GM18873 (cell line): ENCODE data around the gene C13orf46.
"Not testable (repeated sequence)": the region's sequence is repeated elsewhere in the genome, so short reads cannot be mapped to it uniquely, and the experiment has no call there.

Experiments
- ATAC-seq: cut with Tn5 transposase; IDR thresholded peaks from one replicate; pipeline ENCODE4 v1.9.1; 2021; ENCODE audit warnings: mild to moderate bottlenecking, moderate library complexity, moderate number of reproducible peaks; ENCODE audit not compliant: unreplicated experiment, low FRiP score

The C13orf46 gene

GRCh38 chr13:113973218-113974164 lies at the start of gene C13orf46:
TSS of gene C13orf46 (minus strand) at chr13:113974076. CDS start at chr13:113973997, 79 bp downstream.
- no peak for ATAC-seq

- no peak for ATAC-seq
Measured at GRCh38 chr13:114022876-114023275, 49.0 kb upstream of the C13orf46 start.

GRCh38 chr13:114022309-114022669 lies 48.4 kb upstream of the C13orf46 start:
- ATAC-seq: no peak

DNA sequence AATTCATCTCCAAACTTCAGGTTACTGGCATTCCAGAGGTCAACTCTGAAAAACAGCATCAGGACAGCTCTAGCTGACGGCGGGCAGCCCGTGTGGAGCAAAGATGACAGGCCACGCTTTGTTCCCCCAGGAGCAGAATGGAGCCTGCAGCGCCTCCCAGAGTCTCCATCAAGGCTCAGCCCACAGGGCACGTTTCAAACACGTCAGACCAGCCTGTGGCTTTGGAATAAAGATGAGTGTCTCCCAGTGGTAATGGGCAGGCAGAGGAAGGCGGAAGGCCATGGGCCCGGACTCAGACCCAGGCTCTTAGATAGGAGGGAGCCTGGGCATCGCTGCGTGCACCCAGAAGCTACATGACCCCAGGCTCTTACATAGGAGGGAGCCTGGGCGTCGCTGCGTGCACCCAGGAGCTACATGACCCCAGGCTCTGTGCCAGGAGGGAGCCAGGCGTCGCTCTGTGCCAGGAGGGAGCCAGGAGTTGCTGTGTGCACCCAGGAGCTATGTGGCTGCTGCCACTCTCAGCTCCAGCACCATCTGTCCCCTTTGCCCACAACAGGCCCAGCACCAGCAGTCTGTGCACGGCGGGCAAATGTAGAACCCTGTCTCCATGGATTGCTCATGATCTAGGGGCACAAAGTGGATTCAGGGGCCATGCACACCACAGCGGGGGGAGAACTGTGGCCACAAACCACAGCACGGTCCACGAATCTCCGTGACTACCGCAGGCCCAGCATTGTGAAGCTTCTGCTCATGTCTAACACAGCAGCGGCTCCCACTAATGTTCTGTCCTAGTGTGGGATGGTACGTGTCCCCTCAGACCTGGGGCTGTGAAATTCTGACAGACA lies 47.8 kb upstream of the C13orf46 start:
- ATAC-seq: no peak

DNA sequence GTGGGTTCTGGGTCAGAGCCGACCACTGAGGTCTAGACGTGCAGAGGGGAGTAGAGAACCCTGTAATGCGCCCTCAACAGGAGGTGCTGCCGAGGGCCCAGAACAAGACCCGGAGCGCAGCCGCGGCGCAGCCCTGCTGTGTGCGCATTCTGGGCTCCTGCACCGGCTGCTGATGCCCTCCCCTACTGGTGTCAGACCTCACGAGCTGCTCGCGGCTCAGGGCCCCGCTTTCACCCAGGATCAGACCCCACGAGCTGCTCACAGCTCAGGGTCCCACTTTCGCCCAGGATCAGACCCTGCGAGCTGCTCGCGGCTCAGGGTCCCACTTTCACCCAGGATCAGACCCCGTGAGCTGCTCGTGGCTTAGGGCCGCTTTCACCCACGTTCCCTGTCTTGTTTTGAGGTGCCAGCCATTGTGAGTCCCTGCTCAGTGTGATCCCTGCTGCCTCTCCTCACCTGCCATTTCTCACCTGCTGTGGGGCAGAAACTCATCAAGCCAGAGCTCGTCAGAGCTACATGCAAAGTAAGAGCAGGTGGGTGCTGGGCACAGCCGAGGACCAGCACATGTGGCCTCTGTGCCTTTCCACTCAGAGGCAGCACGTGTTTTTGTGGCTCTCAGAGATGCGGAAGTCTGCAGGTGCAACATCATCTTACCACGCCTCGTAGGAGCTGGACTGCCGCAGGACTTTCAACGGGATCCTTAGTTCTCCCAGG lies 47.0 kb upstream of the C13orf46 start:
- no peak for ATAC-seq

DNA sequence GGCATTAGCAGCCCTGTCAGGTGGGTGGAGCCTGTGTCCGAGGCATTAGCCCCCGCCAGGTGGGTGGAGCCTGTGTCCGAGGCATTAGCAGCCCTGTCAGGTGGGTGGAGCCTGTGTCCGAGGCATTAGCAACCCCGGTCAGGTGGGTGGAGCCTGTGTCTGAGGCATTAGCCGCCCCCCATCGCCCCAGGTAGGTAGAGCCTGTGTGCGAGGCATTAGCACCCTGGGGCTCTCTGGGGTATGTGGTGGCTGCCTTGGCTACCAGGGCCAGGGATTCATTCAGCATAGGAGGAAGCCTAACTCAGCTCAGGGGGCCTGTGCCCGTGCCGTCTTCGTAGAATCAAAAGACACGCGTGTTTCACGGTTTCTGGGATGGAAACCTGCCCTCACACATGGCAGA lies 46.3 kb upstream of the C13orf46 start:
- not testable (repeated sequence) for ATAC-seq

- no peak for ATAC-seq
Measured at GRCh38 chr13:114019367-114019766, 45.5 kb upstream of the C13orf46 start.

- no peak for ATAC-seq
Measured at GRCh38 chr13:114018461-114019055, 44.7 kb upstream of the C13orf46 start.

GRCh38 chr13:114017966-114018365 lies 44.1 kb upstream of the C13orf46 start:
- ATAC-seq: no peak

GRCh38 chr13:114017028-114017630 lies 43.3 kb upstream of the C13orf46 start:
- ATAC-seq: no peak

GRCh38 chr13:114016321-114017027 lies 42.6 kb upstream of the C13orf46 start:
- no peak for ATAC-seq

DNA sequence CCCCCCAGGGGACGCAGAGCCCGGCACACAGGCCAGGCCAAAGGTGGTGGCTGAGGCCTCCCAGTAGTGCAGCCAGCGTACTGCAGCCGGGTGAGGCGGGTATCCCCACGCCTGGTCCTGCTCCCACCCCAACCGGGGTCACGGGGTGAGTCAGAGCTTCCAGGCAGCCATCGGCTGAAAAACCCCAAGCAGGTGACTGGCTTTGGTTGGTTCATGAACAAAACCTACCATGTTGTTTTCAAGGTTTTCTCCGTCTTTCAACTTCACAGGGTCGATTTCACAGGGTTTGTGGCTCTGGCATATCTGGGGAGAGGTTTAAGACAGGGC lies 42.1 kb upstream of the C13orf46 start:
- ATAC-seq: no peak

DNA sequence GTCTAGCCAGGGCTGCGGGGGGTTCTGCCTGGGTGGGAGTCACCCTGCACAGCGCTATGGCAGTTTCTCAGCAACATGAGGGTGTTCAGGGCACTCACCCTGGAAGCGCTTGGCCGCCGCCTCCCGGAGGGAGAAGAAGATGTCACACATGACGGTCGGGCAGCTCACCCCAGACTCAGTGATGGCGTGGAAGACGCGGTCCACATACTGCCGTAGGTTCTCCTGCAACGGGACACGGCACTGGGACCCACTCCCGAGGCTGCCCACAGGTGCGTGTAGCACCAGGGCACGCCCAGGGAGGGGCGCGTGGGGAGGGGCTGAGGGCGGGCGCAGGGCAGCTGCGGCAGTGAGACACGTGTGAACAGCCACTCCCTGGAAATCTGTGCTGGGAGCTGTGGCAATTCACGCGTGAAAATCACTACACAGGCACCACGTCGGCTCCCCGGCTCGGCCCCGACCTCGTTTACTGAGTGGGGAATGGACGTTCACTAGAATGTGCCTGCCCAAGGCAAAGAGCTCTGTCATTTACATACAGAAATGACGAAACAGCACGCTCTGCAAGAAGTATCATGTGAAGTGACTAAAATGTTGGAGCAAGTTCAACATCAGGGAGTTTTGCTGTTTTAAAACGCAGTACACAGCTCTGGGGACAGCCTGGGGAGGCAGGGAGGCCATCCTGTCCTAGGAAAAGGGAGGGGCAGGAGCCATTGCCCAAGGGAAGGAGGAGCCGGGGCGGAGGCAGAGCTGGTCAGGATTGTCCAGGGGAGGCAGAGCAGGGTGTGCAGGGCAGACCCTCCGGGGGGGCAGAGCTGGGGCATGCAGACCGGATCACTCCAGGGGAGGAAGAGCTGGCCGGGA lies 41.5 kb upstream of the C13orf46 start:
- ATAC-seq: no peak

GRCh38 chr13:114013952-114014629 lies 40.2 kb upstream of the C13orf46 start:
- no peak for ATAC-seq

- no peak for ATAC-seq
Measured at GRCh38 chr13:114013336-114013735, 39.5 kb upstream of the C13orf46 start.

GRCh38 chr13:114012921-114013320 lies 39.0 kb upstream of the C13orf46 start:
- no peak for ATAC-seq

GRCh38 chr13:114012141-114012540 lies 38.3 kb upstream of the C13orf46 start:
- no peak for ATAC-seq

GRCh38 chr13:114011226-114011625 lies 37.4 kb upstream of the C13orf46 start:
- no peak for ATAC-seq
